Urinary bladder (tissue), 4 donors: ENCODE measurements around the gene ECHDC3. TPM values are rescaled to one million over a fixed set of nuclear protein-coding genes. Genes with fewer than 3 reads are reported as not detected.

Source experiments
- DNase-seq: peaks from one replicate; pipeline ENCODE4 v3.0.0-alpha.2; 2015; ENCODE audit errors: extremely low spot score
- H3K27ac ChIP-seq: one replicate; pipeline ENCODE4 v1.5.1; 2013; ENCODE audit warnings: low read depth, mild to moderate bottlenecking, moderate library complexity
- H3K36me3 ChIP-seq: one replicate; pipeline ENCODE4 v1.6.1; 2013; ENCODE audit warnings: mild to moderate bottlenecking, moderate library complexity; ENCODE audit not compliant: insufficient read depth
- H3K4me1 ChIP-seq: one replicate; pipeline ENCODE4 v1.6.1; 2013; ENCODE audit warnings: mild to moderate bottlenecking, moderate library complexity; ENCODE audit not compliant: insufficient read depth
- H3K4me3 ChIP-seq: one replicate; pipeline ENCODE4 v1.5.1; 2013; ENCODE audit warnings: low read depth, low read length
- WGBS: extraction: QIAGEN DNeasy Blood & Tissue Kit; methylation state at CpG from one replicate; pipeline ENCODE4 v1.1.7; 2013; 5-methylcytosine and 5-hydroxymethylcytosine counted together
- polyA plus RNA-seq: library from polyadenylated mRNA; stranded (reverse); fragments of 200-250 nt; gene quantifications from one replicate; pipeline ENCODE4 v1.2.3, GENCODE V29; 2013
- total RNA-seq: library from RNA; depleted of rRNA; stranded (reverse); fragments of >200 nt; gene quantifications from one replicate; pipeline ENCODE4 v1.2.3, GENCODE V29; 2014
- donor health status: healthy with polysubstance abuse.
- donor health status: healthy.

ECHDC3 gene
- total and polyA plus RNA-seq, 2 donors = 1.5 to 28.1 TPM

DNA sequence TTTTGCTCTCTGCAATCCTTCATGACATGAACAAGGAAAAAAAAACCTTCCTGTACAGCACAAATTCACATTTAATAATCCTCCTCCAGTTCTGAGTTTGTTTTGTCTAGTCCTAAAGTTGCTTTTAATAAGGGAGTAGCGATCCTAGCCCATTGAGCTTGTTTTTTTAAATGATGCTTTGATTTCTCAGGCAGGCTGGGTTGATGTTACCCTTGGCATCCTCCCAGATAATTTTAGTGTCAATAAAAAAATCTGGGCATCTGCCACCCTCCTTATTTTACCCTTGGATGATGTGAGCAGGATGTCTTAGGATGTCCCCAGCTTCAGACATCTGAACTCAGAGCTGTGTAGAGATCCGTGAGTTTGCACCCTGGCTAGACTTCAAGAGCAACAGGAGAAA lies 47.1 kb downstream of the ECHDC3 start:
- DNase-seq = no peak
- 61% methylated on average over 2 of the region's 2 CpGs for WGBS
- no peaks in the 10 kb centered on the region for H3K36me3 ChIP-seq
- H3K27ac ChIP-seq = no peak overlapping the region
- H3K4me1 ChIP-seq = no peaks in the 10 kb centered on the region
- no peak overlapping the region for H3K4me3 ChIP-seq

- 88% methylated on average over 8 of the region's 8 CpGs for WGBS
- Histone ChIP-seq H3K4me1 (no peaks in the 10 kb centered on the region), H3K4me3 (no peak overlapping the region), H3K27ac (no peak overlapping the region), H3K36me3 (no peaks in the 10 kb centered on the region)
- no peak for DNase-seq
Measured at GRCh38 chr10:11789956-11790355, 47.8 kb downstream of the ECHDC3 start.

- WGBS = 88% methylated on average over 12 of the region's 12 CpGs
- no peaks in the 10 kb centered on the region for H3K36me3 ChIP-seq
- H3K4me1 ChIP-seq = no peaks in the 10 kb centered on the region
- DNase-seq = no peak
- no peak overlapping the region for H3K27ac ChIP-seq
- H3K4me3 ChIP-seq = no peak overlapping the region
Measured at GRCh38 chr10:11793762-11794479, 51.7 kb downstream of the ECHDC3 start.

DNA sequence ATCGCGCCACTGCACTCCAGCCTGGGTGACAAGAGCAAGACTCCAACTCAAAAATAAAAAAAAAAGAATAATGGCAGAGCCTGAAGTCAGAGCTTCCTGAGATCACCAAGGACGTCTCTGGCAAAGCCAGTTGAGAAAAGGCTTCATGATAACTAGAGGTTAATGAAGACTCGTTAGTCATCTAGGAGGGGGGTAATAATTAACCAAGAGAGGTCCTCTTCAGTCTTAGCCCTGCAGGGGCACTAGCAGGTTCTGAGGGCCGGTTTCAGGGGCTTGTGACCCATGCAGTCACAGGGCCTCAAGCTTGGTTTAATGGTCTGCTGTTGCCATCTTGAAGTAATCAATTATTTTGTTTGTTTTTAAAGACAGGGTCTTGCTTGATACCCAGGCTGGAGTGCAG lies 52.4 kb downstream of the ECHDC3 start:
- no peaks in the 10 kb centered on the region for H3K4me1 ChIP-seq
- WGBS = 93% methylated on average over 5 of the region's 5 CpGs
- no peaks in the 10 kb centered on the region for H3K36me3 ChIP-seq
- DNase-seq = no peak
- no peak overlapping the region for H3K27ac ChIP-seq
- no peak overlapping the region for H3K4me3 ChIP-seq

GRCh38 chr10:11795101-11795920 lies 53.1 kb downstream of the ECHDC3 start:
- DNase-seq = no peak
- no peak overlapping the region for H3K4me3 ChIP-seq
- no peaks in the 10 kb centered on the region for H3K36me3 ChIP-seq
- WGBS = 88% methylated on average over 25 of the region's 25 CpGs
- no peaks in the 10 kb centered on the region for H3K4me1 ChIP-seq
- H3K27ac ChIP-seq = no peak overlapping the region

DNA sequence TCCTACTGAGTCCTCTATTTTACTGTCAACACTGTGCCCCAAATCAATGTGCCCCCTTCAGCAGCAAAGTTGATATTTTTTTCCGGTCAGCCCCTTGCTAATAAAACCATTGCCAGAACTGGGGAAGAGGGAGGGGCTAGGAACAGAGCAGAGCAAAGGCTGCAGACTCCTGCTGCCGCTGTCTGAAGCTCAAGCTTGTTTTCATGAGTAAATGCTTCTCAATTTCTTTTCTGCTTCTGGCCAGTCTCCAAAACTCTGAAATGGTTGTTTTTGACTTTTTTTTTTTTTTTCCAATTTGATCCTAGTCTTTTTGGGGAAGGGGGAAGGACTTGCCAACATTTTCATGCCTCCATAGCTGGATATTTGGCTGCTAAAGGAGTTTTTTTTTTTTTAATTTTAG lies 54.3 kb downstream of the ECHDC3 start:
- no peak for DNase-seq
- no peaks in the 10 kb centered on the region for H3K36me3 ChIP-seq
- H3K4me1 ChIP-seq = no peaks in the 10 kb centered on the region
- WGBS = 47% methylated on average over 2 of the region's 2 CpGs
- H3K4me3 ChIP-seq = no peak overlapping the region
- no peak overlapping the region for H3K27ac ChIP-seq

DNA sequence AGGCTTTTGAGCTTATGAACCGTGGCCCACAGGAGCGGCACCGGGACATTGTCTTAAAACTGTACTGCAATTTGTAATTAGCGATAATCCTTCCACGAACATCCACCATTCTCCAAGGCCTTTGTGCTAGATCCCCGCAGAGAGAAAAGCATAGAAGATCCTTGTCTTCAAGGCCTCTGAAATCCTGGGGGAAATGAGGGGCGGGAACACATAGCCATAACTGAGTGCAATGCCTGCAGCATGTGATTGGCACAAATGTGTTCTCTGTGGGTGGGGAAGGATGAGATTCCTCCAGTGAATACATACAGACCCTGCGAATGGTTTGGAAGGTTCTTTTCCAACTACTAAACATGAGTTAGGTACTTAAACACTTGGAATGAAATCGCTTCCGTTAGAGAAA lies 55.1 kb downstream of the ECHDC3 start:
- WGBS = 96% methylated on average over 10 of the region's 10 CpGs
- no peak for DNase-seq
- no peaks in the 10 kb centered on the region for H3K36me3 ChIP-seq
- H3K4me1 ChIP-seq = no peaks in the 10 kb centered on the region
- no peak overlapping the region for H3K27ac ChIP-seq
- H3K4me3 ChIP-seq = no peak overlapping the region

- WGBS = 91% methylated on average over 12 of the region's 12 CpGs
- H3K4me3 ChIP-seq = no peak overlapping the region
- no peaks in the 10 kb centered on the region for H3K4me1 ChIP-seq
- no peaks in the 10 kb centered on the region for H3K36me3 ChIP-seq
- no peak for DNase-seq
- H3K27ac ChIP-seq = no peak overlapping the region
Measured at GRCh38 chr10:11797847-11798633, 55.9 kb downstream of the ECHDC3 start.

DNA sequence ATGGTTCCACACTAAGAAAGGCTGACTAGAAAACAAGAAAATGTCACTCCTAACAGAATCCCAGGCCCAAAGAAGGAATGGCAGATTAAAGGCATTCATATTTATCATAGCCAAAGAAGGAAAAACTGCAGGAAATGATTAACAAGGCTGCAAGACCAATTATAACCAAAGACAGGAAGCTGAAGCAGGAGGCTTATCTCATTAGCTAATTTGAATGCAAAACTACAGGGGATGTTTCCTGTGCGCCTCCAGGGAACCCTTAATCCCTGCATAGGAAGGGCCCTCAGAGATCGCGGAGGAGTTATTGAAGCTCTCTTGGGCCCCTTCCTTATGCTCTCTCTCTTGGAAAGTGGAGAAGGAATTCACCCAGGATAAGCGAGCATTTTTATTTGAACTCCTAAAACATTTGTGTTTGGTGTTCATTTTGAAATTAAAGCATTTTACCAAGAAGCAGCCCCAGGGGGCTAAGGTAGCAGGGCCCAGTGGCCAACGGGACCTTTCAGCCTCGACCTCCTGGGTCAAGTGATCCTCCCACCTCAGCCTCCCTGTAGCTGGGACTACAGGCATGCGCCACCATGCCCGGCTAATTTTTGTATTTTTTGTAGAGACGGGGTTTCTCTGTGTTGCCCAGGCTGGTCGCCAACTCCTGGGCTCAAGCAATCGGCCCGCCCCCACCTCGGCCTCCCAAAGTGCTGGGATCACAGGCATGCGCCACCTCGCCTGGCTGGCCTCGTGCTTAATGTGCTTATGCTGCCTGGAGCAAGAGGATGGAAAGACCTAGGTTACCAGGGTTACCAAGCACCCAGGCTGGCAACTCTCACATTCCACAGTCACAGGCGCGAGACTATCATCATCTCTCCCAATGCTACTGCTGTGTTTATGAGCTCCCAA lies 56.9 kb downstream of the ECHDC3 start:
- Histone ChIP-seq H3K27ac (no peak overlapping the region), H3K4me3 (no peak overlapping the region), H3K36me3 (no peaks in the 10 kb centered on the region), H3K4me1 (no peaks in the 10 kb centered on the region)
- no peak for DNase-seq
- 75% methylated on average over 18 of the region's 18 CpGs for WGBS

GRCh38 chr10:11799736-11800080 lies 57.5 kb downstream of the ECHDC3 start:
- Histone ChIP-seq H3K4me3 (no peak overlapping the region), H3K36me3 (no peaks in the 10 kb centered on the region), H3K27ac (no peak overlapping the region), H3K4me1 (no peaks in the 10 kb centered on the region)
- 88% methylated on average over 9 of the region's 9 CpGs for WGBS
- no peak for DNase-seq

DNA sequence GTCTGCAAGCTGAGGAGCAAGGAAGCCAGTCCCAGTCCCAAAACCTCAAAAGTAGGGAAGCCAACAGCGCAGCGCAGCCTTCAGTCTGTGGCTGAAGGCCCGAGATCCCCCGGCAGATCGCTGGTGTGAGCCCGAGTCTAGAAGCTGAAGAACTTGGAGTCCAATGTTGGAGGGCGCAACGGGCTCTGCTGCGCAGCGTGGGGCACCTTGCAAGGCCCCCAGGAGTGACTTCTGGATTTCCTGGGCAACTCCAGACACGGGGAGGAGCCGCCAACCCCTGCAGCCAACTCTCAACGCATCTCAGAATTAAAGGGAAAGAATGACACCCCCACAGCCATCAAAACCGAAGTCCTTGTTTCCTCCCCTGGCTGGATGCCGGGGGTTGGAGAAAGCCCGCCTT lies 62.2 kb downstream of the ECHDC3 start:
- WGBS = 94% methylated on average over 16 of the region's 16 CpGs
- no peak for DNase-seq
- no peaks in the 10 kb centered on the region for H3K36me3 ChIP-seq
- H3K27ac ChIP-seq = no peak overlapping the region
- H3K4me3 ChIP-seq = no peak overlapping the region
- no peaks in the 10 kb centered on the region for H3K4me1 ChIP-seq

GRCh38 chr10:11805792-11806191 lies 63.6 kb downstream of the ECHDC3 start:
- Histone ChIP-seq H3K4me3 (no peak overlapping the region), H3K27ac (no peak overlapping the region), H3K36me3 (no peaks in the 10 kb centered on the region), H3K4me1 (no peaks in the 10 kb centered on the region)
- 93% methylated on average over 4 of the region's 4 CpGs for WGBS
- no peak for DNase-seq

DNA sequence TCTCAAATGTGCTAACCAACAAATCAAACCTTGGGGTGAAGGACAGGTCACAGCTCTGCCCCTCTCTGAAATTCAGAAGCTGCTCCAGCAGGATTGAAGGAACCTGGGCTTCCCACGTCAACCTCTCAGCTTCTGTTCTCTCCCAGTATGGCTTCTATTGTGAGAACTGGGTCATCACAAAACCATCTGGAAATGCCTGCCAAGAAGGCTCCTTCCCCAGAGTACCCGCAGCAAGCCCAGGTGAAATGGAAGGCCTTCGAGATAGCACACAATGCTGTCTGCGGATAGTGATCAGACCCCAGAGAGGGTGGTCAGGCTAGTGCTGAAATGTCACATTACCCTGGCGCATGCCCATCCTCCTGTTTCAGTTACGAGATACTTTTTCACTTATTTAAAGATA lies 64.5 kb downstream of the ECHDC3 start:
- Histone ChIP-seq H3K4me3 (no peak overlapping the region), H3K4me1 (no peaks in the 10 kb centered on the region), H3K27ac (no peak overlapping the region), H3K36me3 (no peaks in the 10 kb centered on the region)
- no peak for DNase-seq
- WGBS = 77% methylated on average over 6 of the region's 6 CpGs
